ENCODE results near the gene NUB1. TPM values are rescaled to one million over a fixed set of nuclear protein-coding genes. Genes with fewer than 3 reads are reported as not detected.

The NUB1 gene
- polyA plus RNA-seq, 1 experiment: 44.5 TPM

- Histone ChIP-seq H3K36me3 (ENCODE audit: control insufficient read depth, insufficient read depth, low read length) (no peaks in the 10 kb centered on the region), H3K4me3 (ENCODE audit: low read depth, low read length) (no peak overlapping the region), H3K27me3 (ENCODE audit: control insufficient read depth, insufficient read depth, low read length) (peaks cover 4% of the 10 kb centered on the region)
- no peak for TF ChIP-seq CTCF (IDR thresholded peaks at IDR 0.05; ENCODE audit: insufficient read depth, low read depth, low read length)
- ChIA-PET POLR2A (no interaction called here), CTCF (interaction anchor here (0.6 kb wide), 1 partner anchor 26 kb away, joined by 3 read pairs; no protein-coding TSS in a partner anchor)
- no peak for DNase-seq (ENCODE audit: low read depth)
Observed at GRCh38 chr7:151389768-151390597, 48.4 kb downstream of the NUB1 start.

GRCh38 chr7:151390598-151391357 is 49.2 kb downstream of the NUB1 start:
- TF ChIP-seq CTCF (IDR thresholded peaks at IDR 0.05; ENCODE audit: insufficient read depth, low read depth, low read length): no peak
- no peak overlapping the region for H3K4me3 ChIP-seq (ENCODE audit: low read depth, low read length)
- ChIA-PET CTCF (interaction anchor here (0.6 kb wide), 1 partner anchor 26 kb away, joined by 3 read pairs; no protein-coding TSS in a partner anchor), POLR2A (no interaction called here)
- DNase-seq (ENCODE audit: low read depth): no peak
- H3K36me3 ChIP-seq (ENCODE audit: control insufficient read depth, insufficient read depth, low read length): no peaks in the 10 kb centered on the region
- peaks cover 4% of the 10 kb centered on the region for H3K27me3 ChIP-seq (ENCODE audit: control insufficient read depth, insufficient read depth, low read length)

GRCh38 chr7:151391358-151391730 is 49.7 kb downstream of the NUB1 start:
- ChIA-PET POLR2A (no interaction called here), CTCF (no interaction called here)
- H3K4me3 ChIP-seq (ENCODE audit: low read depth, low read length): no peak overlapping the region
- H3K27me3 ChIP-seq (ENCODE audit: control insufficient read depth, insufficient read depth, low read length): peaks cover 4% of the 10 kb centered on the region
- no peak for DNase-seq (ENCODE audit: low read depth)
- H3K36me3 ChIP-seq (ENCODE audit: control insufficient read depth, insufficient read depth, low read length): no peaks in the 10 kb centered on the region
- no peak for TF ChIP-seq CTCF (IDR thresholded peaks at IDR 0.05; ENCODE audit: insufficient read depth, low read depth, low read length)

GRCh38 chr7:151392002-151392401 is 50.4 kb downstream of the NUB1 start:
- no peak for TF ChIP-seq CTCF (IDR thresholded peaks at IDR 0.05; ENCODE audit: insufficient read depth, low read depth, low read length)
- Histone ChIP-seq H3K27me3 (ENCODE audit: control insufficient read depth, insufficient read depth, low read length) (peaks cover 4% of the 10 kb centered on the region; the same call in 1 of the 2 replicates), H3K4me3 (ENCODE audit: low read depth, low read length) (no peak overlapping the region), H3K36me3 (ENCODE audit: control insufficient read depth, insufficient read depth, low read length) (no peaks in the 10 kb centered on the region)
- no peak for DNase-seq (ENCODE audit: low read depth)
- POLR2A ChIA-PET: no interaction called here
- CTCF ChIA-PET: interaction anchor here (1.0 kb wide), 1 partner anchor 56 kb away, joined by 4 read pairs; no protein-coding TSS in a partner anchor

- Histone ChIP-seq H3K27me3 (ENCODE audit: control insufficient read depth, insufficient read depth, low read length) (peaks cover 4% of the 10 kb centered on the region; the same call in 1 of the 2 replicates), H3K4me3 (ENCODE audit: low read depth, low read length) (no peak overlapping the region), H3K36me3 (ENCODE audit: control insufficient read depth, insufficient read depth, low read length) (no peaks in the 10 kb centered on the region)
- no peak for DNase-seq (ENCODE audit: low read depth)
- ChIA-PET CTCF (interaction anchor here (1.0 kb wide), 1 partner anchor 56 kb away, joined by 4 read pairs; no protein-coding TSS in a partner anchor), POLR2A (no interaction called here)
- no peak for TF ChIP-seq CTCF (IDR thresholded peaks at IDR 0.05; ENCODE audit: insufficient read depth, low read depth, low read length)
Observed at GRCh38 chr7:151392426-151392825, 50.8 kb downstream of the NUB1 start.
